B cell (primary cell): ENCODE results near the gene ATPAF1. TPM values are rescaled to one million over a fixed set of nuclear protein-coding genes. Genes with fewer than 3 reads are reported as not detected.

Source experiments
- ATAC-seq: fragments of 200-7000 bp; cut with Tn5 transposase; one replicate; pipeline ENCODE4 v1.10.0; 2021; ENCODE audit warnings: low read depth, mild to moderate bottlenecking, moderate number of reproducible peaks, moderate library complexity
- CTCF ChIA-PET: fragments of 350-600 bp; sonication (Branson Sonifier 250); formaldehyde crosslinking; loops from one replicate; lab custom pipeline; 2021; ENCODE audit warnings: antibody characterized with exemption, inconsistent platforms; lab: Charles Lee
- POLR2A ChIA-PET: fragments of 350-600 bp; sonication (Branson Sonifier 250); formaldehyde crosslinking; loops from one replicate; lab custom pipeline; 2021; ENCODE audit warnings: antibody characterized with exemption; lab: Charles Lee
- DNase-seq: peaks from one replicate; pipeline ENCODE4 v3.0.0; 2013
- H2AFZ ChIP-seq: 2 replicates; pipeline ENCODE4 v1.6.1; 2012; ENCODE audit warnings: mild to moderate bottlenecking, low read depth, low read length; ENCODE audit not compliant: insufficient read depth, poor library complexity, severe bottlenecking
- H3K27ac ChIP-seq, 2 donors: 1 replicate in 1 of 2; 2 replicates in 1 of 2; pipeline ENCODE4 v1.5.1; 2012 to 2013; ENCODE audit warnings: low read length in 2 of 2, mild to moderate bottlenecking in 2 of 2, moderate library complexity in 1 of 2
- H3K27me3 ChIP-seq, 4 experiments: fragments of 200-600 bp in 1 of 4; sonication (generic) in 1 of 4; replicated peaks in 1 of 4; 1 replicate in 2 of 4; 2 replicates in 2 of 4; pipeline versions ENCODE4 v1.6.1 to v1.7.0; 2013 to 2016; ENCODE audit warnings: low read length in 3 of 4, mild to moderate bottlenecking in 2 of 4, mixed read lengths in 1 of 4, moderate library complexity in 1 of 4; ENCODE audit not compliant: insufficient read depth in 4 of 4, control insufficient read depth in 3 of 4; ENCODE audit errors: control extremely low read depth in 1 of 4
- H3K36me3 ChIP-seq, 2 experiments: replicated peaks in 1 of 2; 1 replicate in 1 of 2; 2 replicates in 1 of 2; pipeline versions ENCODE4 v1.6.1 to v1.7.1; 2013; ENCODE audit warnings: low read length in 1 of 2; ENCODE audit not compliant: insufficient read depth in 2 of 2, control insufficient read depth in 1 of 2; ENCODE audit errors: control extremely low read depth in 1 of 2, extremely low read depth in 1 of 2
- H3K4me1 ChIP-seq, 2 donors: fragments of 200-600 bp in 1 of 2; sonication (generic) in 1 of 2; 1 replicate in 1 of 2; 2 replicates in 1 of 2; pipeline versions ENCODE4 v1.5.1 to v1.6.1; 2013 to 2017; ENCODE audit warnings: low read length in 2 of 2; ENCODE audit not compliant: control insufficient read depth in 2 of 2, insufficient read depth in 2 of 2
- H3K4me2 ChIP-seq: replicated peaks from 2 replicates; pipeline ENCODE3; 2012; ENCODE audit warnings: mild to moderate bottlenecking, low read depth, low read length; ENCODE audit not compliant: poor library complexity, severe bottlenecking
- H3K4me3 ChIP-seq, 5 experiments: fragments of 200-600 bp in 1 of 5; sonication (generic) in 1 of 5; 1 replicate in 3 of 5; 2 replicates in 2 of 5; pipeline versions ENCODE4 v1.5.1 to v1.7.0; 2011 to 2016; ENCODE audit warnings: low read length in 4 of 5, mild to moderate bottlenecking in 4 of 5, low read depth in 2 of 5, control low read depth in 1 of 5, moderate library complexity in 1 of 5; ENCODE audit not compliant: insufficient read depth in 1 of 5; ENCODE audit errors: control extremely low read depth in 1 of 5, extremely low read depth in 1 of 5
- H3K79me2 ChIP-seq: fragments of 200-600 bp; sonication (generic); one replicate; pipeline ENCODE4 v1.6.0; 2016; ENCODE audit warnings: low read length; ENCODE audit not compliant: control insufficient read depth, insufficient read depth
- H3K9ac ChIP-seq: fragments of 200-600 bp; sonication (generic); 2 replicates; pipeline ENCODE4 v1.6.1; 2017; ENCODE audit warnings: mild to moderate bottlenecking, low read length, moderate library complexity
- H3K9me3 ChIP-seq, 3 donors: one replicate each; pipeline versions ENCODE4 v1.6.1 to v1.7.1; 2013; ENCODE audit warnings: low read length in 2 of 3; ENCODE audit not compliant: control insufficient read depth in 2 of 3, insufficient read depth in 1 of 3; ENCODE audit errors: control extremely low read depth in 1 of 3
- H4K20me1 ChIP-seq: 2 replicates; pipeline ENCODE4 v1.6.0; 2012; ENCODE audit warnings: mild to moderate bottlenecking, low read length; ENCODE audit not compliant: insufficient read depth, control insufficient read depth, poor library complexity, severe bottlenecking
- H3K27ac Mint-ChIP-seq: one replicate; pipeline ENCODE4 v1.8.0; 2021; ENCODE audit warnings: mixed read lengths
- H3K27me3 Mint-ChIP-seq: one replicate; pipeline ENCODE4 v1.8.0; 2021; ENCODE audit warnings: mixed read lengths
- H3K4me1 Mint-ChIP-seq: one replicate; pipeline ENCODE4 v1.8.0; 2021; ENCODE audit warnings: mixed read lengths
- H3K4me3 Mint-ChIP-seq: one replicate; pipeline ENCODE4 v1.8.0; 2021; ENCODE audit warnings: mixed read lengths
- H3K9me3 Mint-ChIP-seq: one replicate; pipeline ENCODE4 v1.8.0; 2022; ENCODE audit warnings: mixed read lengths; ENCODE audit not compliant: insufficient read depth
- CTCF ChIP-seq: fragments of 200-600 bp; IDR thresholded peaks from one replicate; pipeline ENCODE4 v1.8.0; 2022; ENCODE audit warnings: antibody characterized with exemption, mild to moderate bottlenecking
- EZH2 ChIP-seq: IDR thresholded peaks from 2 replicates; pipeline ENCODE4 v1.6.1; 2012; ENCODE audit warnings: borderline replicate concordance, low read depth, mild to moderate bottlenecking, moderate library complexity, low read length; ENCODE audit not compliant: insufficient read depth, poor library complexity, severe bottlenecking
- whole genome bisulfite sequencing: methylation state at CpG from one replicate; pipeline ENCODE4 v1.1.5; 2013; ENCODE audit warnings: missing lambda C conversion rate; ENCODE audit not compliant: insufficient coverage; 5-methylcytosine and 5-hydroxymethylcytosine counted together
- intact Hi-C: fragments of 100-400 bp; cut with micrococcal nuclease; formaldehyde crosslinking; loops from one replicate; pipeline ENCODE4 v1.10.0; 2022
- polyA plus RNA-seq: library from polyadenylated mRNA; depleted of rRNA; stranded (reverse); fragments of >200 nt; gene quantifications from 2 replicates; pipeline ENCODE4 v1.2.3, GENCODE V29; 2012
- total RNA-seq, 2 donors: library from RNA; stranded (reverse); fragments of 120-200 nt in 1 of 2; gene quantifications; 1 replicate in 1 of 2; 2 replicates in 1 of 2; pipeline versions ENCODE4 v1.2.3 to v1.2.4, GENCODE V29; 2013 to 2022

Gene ATPAF1
- total and polyA plus RNA-seq, 2 donors (not counting 1 experiment from before 2014, with no cell fraction given) = 18.3 to 22.0 TPM

GRCh38 chr1:46708121-46708520 is 40.0 kb upstream of the ATPAF1 start:
- Histone ChIP-seq H3K27me3 (no peaks in the 10 kb centered on the region), H3K4me3 (no peak overlapping the region), H3K27ac (no peak overlapping the region), H3K4me2 (no peak overlapping the region), H3K79me2 (peaks cover 55% of the 10 kb centered on the region), H3K9ac (no peak overlapping the region), H4K20me1 (peaks cover 24% of the 10 kb centered on the region), H2AFZ (no peak overlapping the region), H3K4me1 (no peaks in the 10 kb centered on the region), H3K9me3 (no peaks in the 10 kb centered on the region), H3K36me3 (peaks cover 34 to 78% of the 10 kb centered on the region in 2 experiments)
- Mint-ChIP-seq H3K4me3 (no peak overlapping the region), H3K4me1 (peaks cover 7% of the 10 kb centered on the region), H3K27ac (no peak overlapping the region), H3K9me3 (no peaks in the 10 kb centered on the region), H3K27me3 (no peaks in the 10 kb centered on the region)
- no CpG with 5 or more reads among the region's 1 CpG for WGBS
- CTCF ChIA-PET = interaction anchor here (1.2 to 2.1 kb wide), 2 partner anchors 13 to 17 kb away, joined by 4 to 8 read pairs; no protein-coding TSS in a partner anchor
- POLR2A ChIA-PET = no interaction called here
- intact Hi-C loops = no loop called here
- DNase-seq (no peak), ATAC-seq (no peak)
- TF ChIP-seq CTCF (no peak), EZH2 (no peak)

GRCh38 chr1:46705408-46705807 is 37.2 kb upstream of the ATPAF1 start:
- Histone ChIP-seq H3K9me3 (no peaks in the 10 kb centered on the region), H3K4me1 (no peaks in the 10 kb centered on the region), H3K79me2 (peaks cover 32% of the 10 kb centered on the region), H3K27ac (no peak overlapping the region), H4K20me1 (peaks cover 27% of the 10 kb centered on the region), H3K36me3 (peaks cover 40 to 69% of the 10 kb centered on the region in 2 experiments), H3K27me3 (no peaks in the 10 kb centered on the region), H3K4me2 (no peak overlapping the region), H2AFZ (no peak overlapping the region), H3K4me3 (no peak overlapping the region), H3K9ac (no peak overlapping the region)
- ChIA-PET CTCF (no interaction called here), POLR2A (no interaction called here)
- ATAC-seq (no peak), DNase-seq (no peak)
- TF ChIP-seq EZH2 (no peak), CTCF (no peak)
- no peaks in the 10 kb centered on the region for H3K27me3 Mint-ChIP-seq
- H3K4me3 Mint-ChIP-seq = no peak overlapping the region
- no peaks in the 10 kb centered on the region for H3K9me3 Mint-ChIP-seq
- whole genome bisulfite sequencing = 80% methylated on average over 4 of the region's 9 CpGs
- intact Hi-C loops = no loop called here
- peaks cover 7% of the 10 kb centered on the region for H3K4me1 Mint-ChIP-seq
- H3K27ac Mint-ChIP-seq = no peak overlapping the region
